Aorta (tissue), 5 donors: ENCODE measurements around the gene WDR70. TPM values are rescaled to one million over a fixed set of nuclear protein-coding genes. Genes with fewer than 3 reads are reported as not detected.
"Not testable (repeated sequence)": the region's sequence is repeated elsewhere in the genome, so short reads cannot be mapped to it uniquely, and the experiment has no call there.

Experiments used
- ATAC-seq: fragments of 200-7000 bp; cut with Tn5 transposase; one replicate; pipeline ENCODE4 v1.9.1; 2022; ENCODE audit warnings: moderate library complexity; ENCODE audit not compliant: low FRiP score
- DNase-seq, 2 donors: peaks; one replicate each; pipeline ENCODE4 v3.0.0-alpha.2; 2020
- H3K27ac ChIP-seq, 2 donors: one replicate each; pipeline ENCODE4 v1.5.1; 2013; ENCODE audit warnings: low read length in 2 of 2, mild to moderate bottlenecking in 2 of 2, moderate library complexity in 2 of 2, control low read depth in 1 of 2, inconsistent platforms in 1 of 2, low read depth in 1 of 2
- H3K27me3 ChIP-seq, 2 donors: one replicate each; pipeline ENCODE4 v1.6.1; 2013; ENCODE audit warnings: control low read depth in 1 of 2, low read length in 1 of 2, mild to moderate bottlenecking in 1 of 2, moderate library complexity in 1 of 2; ENCODE audit not compliant: insufficient read depth in 2 of 2, control insufficient read depth in 1 of 2
- H3K36me3 ChIP-seq, 2 donors: one replicate each; pipeline ENCODE4 v1.6.1; 2013; ENCODE audit warnings: control low read depth in 1 of 2, low read length in 1 of 2, mild to moderate bottlenecking in 1 of 2; ENCODE audit not compliant: insufficient read depth in 2 of 2, control insufficient read depth in 1 of 2
- H3K4me1 ChIP-seq, 2 donors: one replicate each; pipeline ENCODE4 v1.6.1; 2013; ENCODE audit warnings: low read length in 2 of 2, control low read depth in 1 of 2, mild to moderate bottlenecking in 1 of 2, moderate library complexity in 1 of 2; ENCODE audit not compliant: insufficient read depth in 2 of 2, control insufficient read depth in 1 of 2
- H3K4me3 ChIP-seq, 2 donors: one replicate each; pipeline ENCODE4 v1.5.1; 2013; ENCODE audit warnings: low read length in 2 of 2, control low read depth in 1 of 2, mild to moderate bottlenecking in 1 of 2
- H3K9me3 ChIP-seq: one replicate; pipeline ENCODE4 v1.6.1; 2013; ENCODE audit warnings: mild to moderate bottlenecking, low read length; ENCODE audit not compliant: control insufficient read depth
- WGBS, 2 donors: extraction: QIAGEN DNeasy Blood & Tissue Kit; methylation state at CpG; one replicate each; pipeline ENCODE4 v1.1.7; 2013; 5-methylcytosine and 5-hydroxymethylcytosine counted together
- intact Hi-C, 2 donors: fragments of 100-400 bp; cut with DNase I; formaldehyde crosslinking; loops; one replicate each; pipeline versions ENCODE4 v1.14.2 to v1.15.0; 2022
- polyA plus RNA-seq, 2 donors: library from polyadenylated mRNA; stranded (reverse); fragments of 200-250 nt; gene quantifications; one replicate each; pipeline ENCODE4 v1.2.3, GENCODE V29; 2013
- total RNA-seq, 2 donors: library from RNA; stranded (reverse); fragmentation: NEBNext Ultra II Directional; extraction: Animal tissue kit (Norgen Biotek cat#: 25700); gene quantifications; one replicate each; pipeline ENCODE4 v1.2.1, GENCODE V29; 2021
- donor health status: healthy with polysubstance abuse.
- donor health status: Bipolar disorder and iron deficiency.
- donor health status: DM: no; HTN: no; CAD: no.
- donor health status: DM: no; HTN: no; CAD: no.
- donor health status: DM: yes; HTN: yes; CAD: no.

WDR70 gene
- total and polyA plus RNA-seq, 4 donors = 12.3 to 41.3 (median 22.1) TPM

GRCh38 chr5:37436146-37436934 lies 57.2 kb downstream of the WDR70 start:
- no peaks in the 10 kb centered on the region for H3K27me3 ChIP-seq
- H3K4me1 ChIP-seq = peaks cover 0 to 1% of the 10 kb centered on the region in 2 donors
- no peaks in the 10 kb centered on the region for H3K9me3 ChIP-seq
- no peak for ATAC-seq
- 89 to 94% methylated on average over 3 of the region's 3 CpGs for WGBS, 2 donors
- no peak overlapping the region for H3K4me3 ChIP-seq
- no peak for DNase-seq
- intact Hi-C loops = no loop called here
- no peaks in the 10 kb centered on the region for H3K36me3 ChIP-seq
- no peak overlapping the region for H3K27ac ChIP-seq

- intact Hi-C loops = no loop called here
- 72 to 75% methylated on average over 2 of the region's 2 CpGs for WGBS, 2 donors
Observed at GRCh38 chr5:37437711-37438110, 58.6 kb downstream of the WDR70 start.

GRCh38 chr5:37445783-37446182 lies 66.7 kb downstream of the WDR70 start:
- 90 to 97% methylated on average over 3 of the region's 3 CpGs for WGBS, 2 donors
- intact Hi-C loops, H3K4me3 ChIP-seq, ATAC-seq, H3K27me3 ChIP-seq, H3K27ac ChIP-seq, H3K9me3 ChIP-seq, DNase-seq, H3K4me1 ChIP-seq, H3K36me3 ChIP-seq: not testable (repeated sequence)

More at GRCh38 chr5:37437711-37438110, 58.6 kb downstream of the WDR70 start:
- Histone ChIP-seq H3K9me3 (no peaks in the 10 kb centered on the region), H3K36me3 (no peaks in the 10 kb centered on the region), H3K27me3 (no peaks in the 10 kb centered on the region), H3K4me3 (no peak overlapping the region), H3K4me1 (peaks cover 0 to 1% of the 10 kb centered on the region in 2 donors), H3K27ac (no peak overlapping the region)
- DNase-seq (no peak), ATAC-seq (no peak)

GRCh38 chr5:37448941-37449340 lies 69.8 kb downstream of the WDR70 start:
- Histone ChIP-seq H3K4me3 (no peak overlapping the region), H3K36me3 (no peaks in the 10 kb centered on the region), H3K27me3 (no peaks in the 10 kb centered on the region), H3K27ac (no peak overlapping the region), H3K4me1 (no peaks in the 10 kb centered on the region), H3K9me3 (no peaks in the 10 kb centered on the region)
- ATAC-seq = no peak
- 95 to 98% methylated on average over 6 of the region's 6 CpGs for WGBS, 2 donors
- no peak for DNase-seq
- intact Hi-C loops = no loop called here

GRCh38 chr5:37451991-37452390 lies 72.9 kb downstream of the WDR70 start:
- H3K9me3 ChIP-seq, H3K27ac ChIP-seq, ATAC-seq, H3K4me3 ChIP-seq, H3K4me1 ChIP-seq, H3K27me3 ChIP-seq, H3K36me3 ChIP-seq, DNase-seq, intact Hi-C loops: not testable (repeated sequence)
- WGBS, 2 donors = 96 to 98% methylated on average over 3 of the region's 3 CpGs

GRCh38 chr5:37453252-37453651 lies 74.1 kb downstream of the WDR70 start:
- H3K4me3 ChIP-seq, H3K27me3 ChIP-seq, H3K27ac ChIP-seq, H3K4me1 ChIP-seq, H3K9me3 ChIP-seq, DNase-seq, ATAC-seq, H3K36me3 ChIP-seq, intact Hi-C loops: not testable (repeated sequence)
- 97 to 99% methylated on average over 6 of the region's 7 CpGs for WGBS, 2 donors

- DNase-seq, H3K4me1 ChIP-seq, intact Hi-C loops, H3K27ac ChIP-seq, H3K9me3 ChIP-seq, H3K27me3 ChIP-seq, H3K36me3 ChIP-seq, ATAC-seq, H3K4me3 ChIP-seq: not testable (repeated sequence)
- WGBS, 2 donors = 79 to 87% methylated on average over 1 of the region's 1 CpG
Observed at GRCh38 chr5:37454402-37455055, 75.4 kb downstream of the WDR70 start.

GRCh38 chr5:37463191-37464051 lies 84.3 kb downstream of the WDR70 start:
- WGBS, 2 donors = 83 to 87% methylated on average over 7 of the region's 7 CpGs
- intact Hi-C loops, H3K36me3 ChIP-seq: not testable (repeated sequence)

More at GRCh38 chr5:37463191-37464051, 84.3 kb downstream of the WDR70 start:
- not testable (repeated sequence) for H3K27ac ChIP-seq, H3K27me3 ChIP-seq, ATAC-seq, DNase-seq, H3K4me1 ChIP-seq, H3K4me3 ChIP-seq, H3K9me3 ChIP-seq
